Thyroid gland (tissue), 4 donors: ENCODE measurements around the gene OR14K1.

Experiments used
- CTCF ChIP-seq, 6 experiments: fragments of 200-600 bp in 3 of 6; fragments of 450-650 bp in 3 of 6; sonication (generic) in 3 of 6; IDR thresholded peaks; one replicate each; pipeline ENCODE4 v1.5.1; 2016 to 2019; ENCODE audit warnings: antibody characterized with exemption in 6 of 6, mild to moderate bottlenecking in 2 of 6, inconsistent platforms in 1 of 6, moderate library complexity in 1 of 6
- POLR2A ChIP-seq, 2 donors: fragments of 450-650 bp; IDR thresholded peaks; one replicate each; pipeline ENCODE4 v1.6.1; 2017; ENCODE audit warnings: antibody characterized with exemption in 2 of 2, mild to moderate bottlenecking in 2 of 2, moderate library complexity in 1 of 2

- TF ChIP-seq CTCF (IDR thresholded peaks at IDR 0.05) (no peak), POLR2A (IDR thresholded peaks at IDR 0.05) (no peak)
Measured at GRCh38 chr1:247701338-247701737, 37.1 kb upstream of the OR14K1 start.
